Body of pancreas (tissue), 4 donors: ENCODE measurements around the gene MEIS2. TPM values are rescaled to one million over a fixed set of nuclear protein-coding genes. Genes with fewer than 3 reads are reported as not detected.

Source experiments
- ATAC-seq: fragments of 150-250 bp; one replicate; pipeline ENCODE4 v1.9.1; 2016
- DNase-seq, 4 donors: peaks; one replicate each; pipeline ENCODE4 v3.0.0-alpha.2; 2019
- H3K27ac ChIP-seq, 4 donors: fragments of 200-600 bp; sonication (generic); 1 replicate in 3 of 4; 2 replicates in 1 of 4; pipeline versions ENCODE4 v1.5.1 to v1.6.1; 2016 to 2019; ENCODE audit warnings: mild to moderate bottlenecking in 1 of 4, mixed read lengths in 1 of 4, moderate library complexity in 1 of 4
- H3K27me3 ChIP-seq, 2 donors: fragments of 200-600 bp; sonication (generic); one replicate each; pipeline ENCODE4 v1.6.0; 2016; ENCODE audit warnings: mild to moderate bottlenecking in 1 of 2
- H3K36me3 ChIP-seq, 2 donors: fragments of 200-600 bp; sonication (generic); replicated peaks in 1 of 2; 2 replicates each; pipeline ENCODE4 v1.5.1; 2016; ENCODE audit warnings: low read depth in 2 of 2; ENCODE audit not compliant: insufficient read depth in 1 of 2
- H3K4me1 ChIP-seq: fragments of 200-600 bp; sonication (generic); one replicate; pipeline ENCODE4 v1.6.0; 2016
- H3K4me3 ChIP-seq, 2 donors: fragments of 200-600 bp; sonication (generic); 1 replicate in 1 of 2; 2 replicates in 1 of 2; pipeline ENCODE4 v1.5.1; 2016 to 2019
- H3K9me3 ChIP-seq, 3 donors: fragments of 200-600 bp; sonication (generic); 1 replicate in 2 of 3; 2 replicates in 1 of 3; pipeline ENCODE4 v1.5.1; 2016
- POLR2A ChIP-seq, 3 donors: fragments of 450-650 bp; IDR thresholded peaks; one replicate each; pipeline ENCODE4 v1.6.1; 2016; ENCODE audit warnings: antibody characterized with exemption in 3 of 3, mild to moderate bottlenecking in 2 of 3
- WGBS, 2 donors: methylation state at CpG; one replicate each; pipeline ENCODE4 v1.1.5; 2017; 5-methylcytosine and 5-hydroxymethylcytosine counted together
- intact Hi-C: fragments of 100-400 bp; cut with DNase I; formaldehyde crosslinking; loops from one replicate; pipeline ENCODE4 v1.15.1; 2023
- total RNA-seq, 2 donors: library from RNA; depleted of rRNA; stranded (reverse); fragments of >200 nt; gene quantifications; one replicate each; pipeline ENCODE4 v1.1.0, GENCODE V29; 2016
- TF ChIP-seq, protein P1 (sequence below), 7 experiments: fragments of 450-650 bp in 4 of 7; fragments of 200-600 bp in 3 of 7; sonication (generic) in 3 of 7; IDR thresholded peaks; one replicate each; pipeline ENCODE4 v1.5.1; 2016 to 2019; ENCODE audit warnings: antibody characterized with exemption in 7 of 7

MEIS2 gene
- total RNA-seq, 2 donors from 2014 or later = 11.9 to 86.0 TPM

DNA sequence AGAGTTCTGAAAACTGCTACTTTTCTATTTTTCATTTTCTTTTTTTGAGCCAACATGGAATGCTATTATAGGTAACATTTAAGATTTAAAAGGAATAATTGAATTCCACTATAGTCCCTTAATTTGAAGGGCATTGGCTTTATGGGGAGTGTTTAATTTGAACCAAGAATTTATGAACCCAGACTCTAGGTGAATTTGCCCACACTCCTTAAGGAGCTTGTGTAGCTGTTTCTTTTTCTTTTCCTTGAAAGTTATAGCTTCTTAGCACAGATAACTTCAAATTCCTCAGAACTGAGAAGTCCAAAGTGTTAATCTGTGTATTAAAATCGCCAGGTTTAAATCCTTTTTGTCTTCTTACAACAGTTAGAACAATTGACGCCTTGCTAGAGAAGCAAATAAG lies 4.7 kb upstream of the MEIS2 start:
- TF ChIP-seq, protein P1, sequence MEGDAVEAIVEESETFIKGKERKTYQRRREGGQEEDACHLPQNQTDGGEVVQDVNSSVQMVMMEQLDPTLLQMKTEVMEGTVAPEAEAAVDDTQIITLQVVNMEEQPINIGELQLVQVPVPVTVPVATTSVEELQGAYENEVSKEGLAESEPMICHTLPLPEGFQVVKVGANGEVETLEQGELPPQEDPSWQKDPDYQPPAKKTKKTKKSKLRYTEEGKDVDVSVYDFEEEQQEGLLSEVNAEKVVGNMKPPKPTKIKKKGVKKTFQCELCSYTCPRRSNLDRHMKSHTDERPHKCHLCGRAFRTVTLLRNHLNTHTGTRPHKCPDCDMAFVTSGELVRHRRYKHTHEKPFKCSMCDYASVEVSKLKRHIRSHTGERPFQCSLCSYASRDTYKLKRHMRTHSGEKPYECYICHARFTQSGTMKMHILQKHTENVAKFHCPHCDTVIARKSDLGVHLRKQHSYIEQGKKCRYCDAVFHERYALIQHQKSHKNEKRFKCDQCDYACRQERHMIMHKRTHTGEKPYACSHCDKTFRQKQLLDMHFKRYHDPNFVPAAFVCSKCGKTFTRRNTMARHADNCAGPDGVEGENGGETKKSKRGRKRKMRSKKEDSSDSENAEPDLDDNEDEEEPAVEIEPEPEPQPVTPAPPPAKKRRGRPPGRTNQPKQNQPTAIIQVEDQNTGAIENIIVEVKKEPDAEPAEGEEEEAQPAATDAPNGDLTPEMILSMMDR (IDR thresholded peaks at IDR 0.05) = no peak
- TF ChIP-seq POLR2A (IDR thresholded peaks at IDR 0.05) = no peak
- Histone ChIP-seq H3K4me1 (peaks cover 12% of the 10 kb centered on the region), H3K36me3 (no peaks in the 10 kb centered on the region), H3K4me3 (no peak overlapping the region), H3K9me3 (no peaks in the 10 kb centered on the region), H3K27ac (no peak overlapping the region), H3K27me3 (no peaks in the 10 kb centered on the region)
- ATAC-seq (no peak), DNase-seq (no peak)
- 31 to 35% methylated on average over 2 of the region's 2 CpGs for WGBS, 2 donors
- intact Hi-C loops = no loop called here

DNA sequence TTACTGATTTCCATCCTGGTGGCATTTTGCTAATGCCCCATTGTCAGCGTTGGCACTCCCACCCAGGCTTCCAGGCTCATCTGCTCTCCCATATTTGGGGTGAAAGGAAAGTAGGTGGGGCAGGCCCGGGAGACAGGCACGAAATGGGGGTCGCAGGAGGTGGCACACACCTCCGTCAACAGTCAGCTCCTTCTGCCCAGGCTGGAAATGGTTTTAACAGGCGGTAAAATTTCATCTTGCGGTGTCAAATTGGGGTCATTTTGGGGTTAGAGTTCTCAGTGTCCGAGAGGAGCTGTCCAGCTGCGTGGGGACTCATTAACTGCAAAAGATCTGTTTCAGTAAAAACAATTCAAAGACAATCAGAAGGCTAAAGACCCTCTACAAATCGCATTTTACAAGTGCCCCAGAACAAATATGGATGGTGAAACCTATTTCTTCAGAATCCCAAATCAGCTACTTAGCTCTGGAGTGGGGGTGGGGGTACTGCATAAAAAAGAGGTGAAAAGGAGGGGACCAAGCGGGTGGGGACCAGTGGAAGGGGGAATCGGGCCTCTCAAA lies 4.2 kb upstream of the MEIS2 start:
- Histone ChIP-seq H3K4me3 (no peak overlapping the region), H3K4me1 (peaks cover 7% of the 10 kb centered on the region), H3K9me3 (no peaks in the 10 kb centered on the region), H3K27ac (no peak overlapping the region), H3K36me3 (no peaks in the 10 kb centered on the region), H3K27me3 (no peaks in the 10 kb centered on the region)
- intact Hi-C loops = no loop called here
- ATAC-seq (no peak), DNase-seq (no peak)
- TF ChIP-seq POLR2A (IDR thresholded peaks at IDR 0.05) = no peak
- TF ChIP-seq, protein P1 (IDR thresholded peaks at IDR 0.05) = no peak
- WGBS, 2 donors = 78 to 91% methylated on average over 12 of the region's 12 CpGs

DNA sequence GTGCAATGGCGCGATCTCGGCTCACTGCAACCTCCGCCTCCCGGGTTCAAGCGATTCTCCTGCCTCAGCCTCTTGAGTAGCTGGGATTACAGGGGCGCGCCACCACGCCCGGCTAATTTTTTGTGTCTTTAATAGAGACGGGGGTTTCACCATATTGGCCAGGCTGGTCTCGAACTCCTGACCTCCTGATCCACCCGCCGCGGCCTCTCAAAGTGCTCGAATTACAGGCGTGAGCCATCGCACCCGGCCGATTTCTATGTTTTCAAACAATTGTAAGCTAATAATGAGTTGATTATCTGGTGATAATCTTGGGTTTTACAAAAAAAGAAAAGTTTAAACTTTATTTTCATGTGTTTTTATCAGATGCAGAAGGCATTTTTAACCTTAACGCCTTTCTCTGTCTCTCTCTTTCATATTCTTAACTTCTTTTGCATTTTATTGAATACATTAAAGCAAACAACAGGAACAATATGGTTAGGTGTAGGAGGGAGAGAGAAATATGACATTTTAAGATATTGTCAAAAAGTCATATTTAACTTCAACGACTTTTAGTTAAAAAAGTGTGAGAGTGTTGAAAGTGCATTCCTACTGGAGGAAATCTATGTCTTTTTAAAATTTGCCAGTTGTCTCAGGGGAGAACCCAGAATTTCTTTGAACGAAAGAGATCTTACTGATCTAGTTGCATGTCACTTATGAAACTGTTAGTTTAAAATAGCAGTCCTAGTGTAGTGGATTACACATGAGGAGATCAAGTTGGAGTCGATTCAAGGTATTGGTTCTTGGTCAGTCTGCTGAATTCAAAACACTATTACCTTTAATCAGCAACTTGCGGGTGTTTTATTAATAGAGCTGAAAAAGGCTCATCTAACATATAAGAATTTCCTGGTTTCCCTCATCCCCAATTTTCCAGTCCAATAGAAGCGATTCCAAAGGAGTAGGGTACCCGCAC lies 3.4 kb upstream of the MEIS2 start:
- H3K27me3 ChIP-seq = no peaks in the 10 kb centered on the region

DNA sequence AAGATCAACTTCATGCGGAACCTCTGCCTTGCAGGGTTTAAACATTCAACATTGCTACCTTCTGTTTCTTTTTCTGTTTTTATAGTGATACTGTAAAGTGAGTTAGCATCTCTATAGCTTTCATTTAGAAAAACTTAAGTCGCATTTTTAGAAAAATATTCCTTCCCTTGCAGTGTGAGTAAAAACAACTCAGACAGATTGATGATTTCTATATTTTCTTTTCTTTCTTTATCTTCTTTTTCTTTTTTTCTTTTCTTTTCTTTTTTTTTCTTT lies 2.8 kb upstream of the MEIS2 start:
- no peak overlapping the region for H3K4me3 ChIP-seq
- no peak overlapping the region for H3K27ac ChIP-seq
- DNase-seq (no peak), ATAC-seq (no peak)
- intact Hi-C loops = no loop called here
- H3K27me3 ChIP-seq = no peaks in the 10 kb centered on the region
- H3K36me3 ChIP-seq = no peaks in the 10 kb centered on the region
- H3K4me1 ChIP-seq = peaks cover 6% of the 10 kb centered on the region
- H3K9me3 ChIP-seq = no peaks in the 10 kb centered on the region
- no peak for TF ChIP-seq POLR2A (IDR thresholded peaks at IDR 0.05)
- TF ChIP-seq, protein P1 (IDR thresholded peaks at IDR 0.05) = no peak
- WGBS, 2 donors = 79 to 86% methylated on average over 2 of the region's 2 CpGs

More for the DNA sequence above, 3.4 kb upstream of the MEIS2 start:
- no peaks in the 10 kb centered on the region for H3K9me3 ChIP-seq
- no peak for DNase-seq
- H3K4me1 ChIP-seq = peaks cover 6% of the 10 kb centered on the region
- WGBS, 2 donors = 79 to 87% methylated on average over 27 of the region's 27 CpGs
- H3K4me3 ChIP-seq = no peak overlapping the region
- intact Hi-C loops = no loop called here
- no peak for ATAC-seq
- no peaks in the 10 kb centered on the region for H3K36me3 ChIP-seq
- TF ChIP-seq, protein P1 (IDR thresholded peaks at IDR 0.05) = no peak
- TF ChIP-seq POLR2A (IDR thresholded peaks at IDR 0.05) = no peak
- no peak overlapping the region for H3K27ac ChIP-seq
